Measurements from ENCODE around the gene ARMH3.

DNA sequence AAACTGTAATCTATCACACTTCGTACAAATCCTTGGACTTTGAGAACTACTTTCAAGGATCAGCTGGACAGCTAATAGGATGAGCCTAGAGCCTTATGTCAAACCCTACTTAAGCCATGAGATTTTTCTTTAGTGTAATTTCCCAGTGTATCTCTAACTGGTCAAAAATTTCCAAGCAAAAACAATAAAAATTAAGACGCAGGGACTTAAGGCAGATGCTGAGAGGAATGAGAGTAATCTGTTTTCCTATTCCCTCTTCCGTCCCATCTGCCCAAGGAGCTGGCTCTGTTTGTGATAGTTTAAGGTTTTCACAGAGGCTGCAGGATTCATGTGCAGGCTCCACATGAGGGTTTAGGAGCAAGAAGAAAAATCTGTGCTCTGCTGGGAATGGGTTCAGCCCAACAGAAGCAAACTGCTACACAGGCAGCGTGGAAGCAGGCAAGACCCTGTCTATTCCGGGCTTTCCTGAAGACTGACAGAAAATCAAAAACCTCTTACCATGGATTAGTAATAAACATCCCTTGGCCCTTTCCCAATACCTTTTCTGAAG lies 62.2 kb downstream of the ARMH3 start:
- TF ChIP-seq, protein P1, sequence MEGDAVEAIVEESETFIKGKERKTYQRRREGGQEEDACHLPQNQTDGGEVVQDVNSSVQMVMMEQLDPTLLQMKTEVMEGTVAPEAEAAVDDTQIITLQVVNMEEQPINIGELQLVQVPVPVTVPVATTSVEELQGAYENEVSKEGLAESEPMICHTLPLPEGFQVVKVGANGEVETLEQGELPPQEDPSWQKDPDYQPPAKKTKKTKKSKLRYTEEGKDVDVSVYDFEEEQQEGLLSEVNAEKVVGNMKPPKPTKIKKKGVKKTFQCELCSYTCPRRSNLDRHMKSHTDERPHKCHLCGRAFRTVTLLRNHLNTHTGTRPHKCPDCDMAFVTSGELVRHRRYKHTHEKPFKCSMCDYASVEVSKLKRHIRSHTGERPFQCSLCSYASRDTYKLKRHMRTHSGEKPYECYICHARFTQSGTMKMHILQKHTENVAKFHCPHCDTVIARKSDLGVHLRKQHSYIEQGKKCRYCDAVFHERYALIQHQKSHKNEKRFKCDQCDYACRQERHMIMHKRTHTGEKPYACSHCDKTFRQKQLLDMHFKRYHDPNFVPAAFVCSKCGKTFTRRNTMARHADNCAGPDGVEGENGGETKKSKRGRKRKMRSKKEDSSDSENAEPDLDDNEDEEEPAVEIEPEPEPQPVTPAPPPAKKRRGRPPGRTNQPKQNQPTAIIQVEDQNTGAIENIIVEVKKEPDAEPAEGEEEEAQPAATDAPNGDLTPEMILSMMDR (IDR thresholded peaks at IDR 0.05), result no peak
- no peak for TF ChIP-seq ZFX (IDR thresholded peaks at IDR 0.05; ENCODE audit: borderline replicate concordance)

Data from 22Rv1 (cell line).